ENCODE measurements around the gene IGFALS. TPM values are rescaled to one million over a fixed set of nuclear protein-coding genes. Genes with fewer than 3 reads are reported as not detected.

Gene IGFALS
- total and polyA plus RNA-seq, 2 donors (not counting 3 experiments of a cell fraction or from before 2014, with no cell fraction given) = not detected

GRCh38 chr16:1749152-1750117, 44.1 kb downstream of the IGFALS start:
- Histone ChIP-seq H3K4me2 (ENCODE audit: insufficient read depth, low read length) (no peak overlapping the region), H3K9me3 (replicated peaks; ENCODE audit: control insufficient read depth, insufficient read depth, low read length) (no peaks in the 10 kb centered on the region), H3K36me3 (ENCODE audit: control insufficient read depth in 2 of 2, extremely low read depth in 1 of 2, insufficient read depth in 2 of 2, low read length in 2 of 2) (peaks cover 8 to 43% of the 10 kb centered on the region in 2 experiments), H3K4me3 (replicated peaks in 1 of 3; ENCODE audit: insufficient read depth in 1 of 3, low read depth in 1 of 3, low read length in 3 of 3) (no peak overlapping the region), H3K27me3 (ENCODE audit: control insufficient read depth in 2 of 2, insufficient read depth in 2 of 2, low read length in 2 of 2) (no peaks in the 10 kb centered on the region), H4K20me1 (replicated peaks; ENCODE audit: control insufficient read depth, extremely low read depth, insufficient read depth, low read length) (no peaks in the 10 kb centered on the region), H3K27ac (ENCODE audit: insufficient read depth, low read depth, low read length) (no peak overlapping the region), H3K9me1 (replicated peaks; ENCODE audit: control insufficient read depth, extremely low read depth, insufficient read depth, low read length) (no peaks in the 10 kb centered on the region), H2AFZ (ENCODE audit: low read depth, low read length) (no peak overlapping the region), H3K9ac (replicated peaks; ENCODE audit: extremely low read depth, insufficient read depth, low read length) (no peak overlapping the region), H3K79me2 (ENCODE audit: control insufficient read depth, insufficient read depth, low read length) (no peaks in the 10 kb centered on the region), H3K4me1 (ENCODE audit: control insufficient read depth, extremely low read depth, insufficient read depth, low read length) (no peaks in the 10 kb centered on the region)
- FAIRE-seq (no peak), DNase-seq (ENCODE audit: low read depth, low spot score) (no peak)
- BruUV-seq (replicated peaks) = no TSS peak
- intact Hi-C loops (cut with micrococcal nuclease) (no loop called here), dilution Hi-C loops (cut with MboI; ENCODE audit: extremely low pct_ligation_motif_present, low sequenced_read_pairs) (no loop called here)
- ChIA-PET POLR2A (no interaction called here), CTCF (interaction anchor here (1.0 kb wide), 1 partner anchor 320 kb away, joined by 4 read pairs; no protein-coding TSS in a partner anchor)
- TF ChIP-seq EZH2 (IDR thresholded peaks at IDR 0.05; ENCODE audit: borderline replicate concordance, low read depth, low read length, severe bottlenecking) (no peak), POLR2A (IDR thresholded peaks at IDR 0.05; ENCODE audit: low read depth, low read length) (no peak), POLR2AphosphoS5 (IDR thresholded peaks at IDR 0.05; ENCODE audit: insufficient read depth, low read depth, low read length) (no peak), FOS (IDR thresholded peaks at IDR 0.05; ENCODE audit: borderline replicate concordance, insufficient read depth, low read length) (no peak), MYC (IDR thresholded peaks at IDR 0.05; ENCODE audit: low read depth, low read length) (no peak), JUN (IDR thresholded peaks at IDR 0.05; ENCODE audit: borderline replicate concordance, insufficient read depth, insufficient read length, low read depth) (no peak), MAX (IDR thresholded peaks at IDR 0.05; ENCODE audit: insufficient read depth, insufficient read length) (no peak), GATA2 (IDR thresholded peaks at IDR 0.05; ENCODE audit: insufficient read depth, insufficient read length, low read depth, low read length) (no peak), CTCF (IDR thresholded peaks at IDR 0.05; ENCODE audit: extremely low read depth in 1 of 2, insufficient read depth in 1 of 2, low read depth in 1 of 2, low read length in 2 of 2) (no peak)

Data from endothelial cell of umbilical vein (primary cell).